Activated CD4-positive, alpha-beta T cell treated with anti-CD3 and anti-CD28 coated beads, Interleukin-2, amount 50 U/mL, for 1 hour (primary cell): Measurements from ENCODE around the gene FBXL4.
"Not testable (repeated sequence)": the region's sequence is repeated elsewhere in the genome, so short reads cannot be mapped to it uniquely, and the experiment has no call there.

ENCODE experiments used
- DNase-seq: peaks from one replicate; pipeline ENCODE4 v3.0.0-alpha.2; 2020

Gene FBXL4

GRCh38 chr6:98945311-98946115 lies 2.2 kb downstream of the FBXL4 start:
- no peak for DNase-seq

GRCh38 chr6:98944598-98945081 lies 3.1 kb downstream of the FBXL4 start:
- no peak for DNase-seq

DNA sequence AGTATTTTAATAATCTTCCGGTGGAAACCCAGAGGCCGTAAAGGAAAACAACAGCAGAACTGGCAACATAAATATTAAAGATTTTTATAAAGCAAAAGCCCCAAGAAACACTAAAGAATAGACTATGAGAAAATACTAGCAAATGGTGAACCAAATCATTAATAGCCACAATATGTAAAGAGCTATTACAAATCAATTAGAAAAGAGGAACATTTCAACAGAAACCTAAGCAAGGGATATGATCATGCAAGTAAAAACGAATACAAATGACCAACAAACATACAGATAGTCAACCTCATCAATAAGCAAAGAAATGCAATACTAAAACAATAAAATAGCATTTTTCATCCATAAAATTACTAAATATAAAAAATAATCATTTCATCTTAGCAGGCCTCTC lies 3.6 kb downstream of the FBXL4 start:
- DNase-seq, result no peak

DNA sequence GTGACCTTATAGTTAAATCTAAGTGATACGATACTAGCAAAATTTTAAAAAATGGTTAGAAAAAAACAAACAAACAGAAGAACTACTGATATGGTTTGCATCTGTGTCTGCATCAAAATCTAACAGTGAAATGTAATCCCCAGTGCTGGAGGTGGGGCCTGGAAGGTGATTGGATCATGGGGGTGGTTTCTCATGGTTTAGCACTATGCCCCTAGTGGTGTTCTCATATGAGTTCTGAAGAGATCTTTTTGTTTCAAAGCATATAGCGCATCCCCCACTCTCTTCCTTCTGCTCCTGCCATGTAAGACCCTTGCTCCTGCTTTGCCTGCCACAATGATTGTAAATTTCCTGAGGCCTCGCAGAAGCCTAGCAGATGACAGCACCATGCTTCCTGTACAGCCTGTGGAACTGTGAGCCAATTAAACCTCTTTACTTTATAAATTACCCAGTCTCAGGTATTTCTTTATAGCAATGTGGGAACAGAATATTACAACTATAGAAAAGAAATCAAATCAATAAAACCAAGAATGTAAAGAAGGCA lies 5.4 kb downstream of the FBXL4 start:
- DNase-seq, result no peak

GRCh38 chr6:98941319-98941718 lies 6.4 kb downstream of the FBXL4 start:
- DNase-seq, result no peak

GRCh38 chr6:98937351-98937750 lies 10.4 kb downstream of the FBXL4 start:
- no peak for DNase-seq

DNA sequence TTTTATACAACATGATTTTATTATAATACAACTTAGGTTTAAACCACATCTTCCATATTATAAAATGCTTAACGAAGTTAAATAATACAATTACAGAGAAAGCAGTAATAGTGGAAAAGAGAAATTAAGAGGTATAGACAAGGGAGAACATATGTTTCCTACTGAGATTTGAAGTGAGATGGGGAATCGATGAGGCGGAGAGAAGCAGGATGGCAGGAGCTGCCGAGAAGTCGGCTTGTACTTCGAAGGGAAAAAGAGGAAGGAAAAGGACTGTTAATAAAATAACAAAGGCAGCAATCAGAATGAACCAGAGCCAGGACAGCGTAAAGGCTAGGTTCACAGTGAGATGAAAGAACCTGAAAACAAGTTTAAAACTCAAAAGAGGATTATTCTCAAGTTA lies 15.4 kb downstream of the FBXL4 start:
- no peak for DNase-seq

DNA sequence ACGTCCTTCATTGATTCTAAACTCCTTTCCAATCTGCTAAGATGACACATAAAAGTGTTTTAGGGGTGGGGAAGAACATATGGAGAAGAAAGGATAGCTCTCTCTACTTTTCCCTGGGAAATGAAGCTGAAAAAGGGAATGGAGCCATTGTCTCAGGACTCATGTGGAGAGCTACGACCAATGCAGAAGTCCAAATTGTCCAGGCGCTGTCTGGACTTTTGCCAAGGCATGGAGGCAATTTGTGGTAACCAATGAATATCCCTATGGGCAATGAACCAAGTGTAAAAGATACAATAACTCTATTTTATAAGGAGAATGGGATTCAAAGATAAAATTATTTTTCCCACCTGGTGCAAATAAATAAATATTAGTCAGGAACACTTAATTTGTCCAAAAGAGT lies 16.1 kb downstream of the FBXL4 start:
- no peak for DNase-seq

DNA sequence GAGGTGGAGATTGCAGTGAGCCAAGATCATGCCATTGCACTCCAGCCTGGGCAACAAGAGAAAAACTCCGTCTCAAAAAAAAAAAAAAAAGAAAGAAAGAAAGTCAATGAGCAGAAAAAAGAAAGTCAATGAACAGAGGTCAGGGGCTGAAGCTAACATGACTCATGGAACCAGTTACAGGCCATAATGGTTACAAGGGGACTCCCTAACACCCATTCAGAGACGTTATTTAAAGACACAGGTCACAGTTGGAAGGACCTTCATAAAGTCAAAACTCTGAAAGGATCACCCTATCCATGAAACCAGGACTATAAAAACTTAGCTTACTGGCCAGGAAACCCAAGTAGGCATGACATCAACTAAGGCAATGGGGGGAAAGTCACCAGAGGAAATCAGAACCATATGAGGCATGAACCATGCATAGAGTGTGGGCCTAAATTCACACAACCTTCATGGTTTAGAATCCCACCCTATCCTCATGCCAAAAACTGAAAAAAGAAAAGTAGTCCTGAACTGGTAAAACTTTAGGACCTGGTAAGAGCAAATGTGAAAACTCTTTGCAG lies 18.2 kb downstream of the FBXL4 start:
- no peak for DNase-seq

DNA sequence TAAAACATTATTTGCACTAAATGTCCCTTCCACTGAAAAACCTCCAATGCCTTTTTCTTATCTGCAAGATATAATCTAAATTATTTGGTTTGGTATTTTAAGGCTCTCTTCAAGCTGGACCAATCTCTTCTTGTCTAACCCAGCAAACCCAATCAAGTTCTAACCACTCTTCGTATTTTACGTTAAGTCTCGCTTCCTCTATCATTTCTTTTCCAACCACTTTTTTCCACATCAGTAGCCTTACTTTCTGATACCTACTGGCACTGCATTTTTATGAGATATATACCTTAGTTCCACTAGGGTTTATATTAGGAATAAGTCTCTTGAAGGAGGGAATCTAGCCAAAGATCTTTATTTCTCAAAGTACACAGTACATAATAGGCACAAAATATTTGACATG lies 19.1 kb downstream of the FBXL4 start:
- DNase-seq, result no peak

GRCh38 chr6:98927534-98927933 lies 20.2 kb downstream of the FBXL4 start:
- no peak for DNase-seq

- DNase-seq, result no peak
These were observed 21.9 kb downstream of the FBXL4 start for GRCh38 chr6:98925831-98926230.

DNA sequence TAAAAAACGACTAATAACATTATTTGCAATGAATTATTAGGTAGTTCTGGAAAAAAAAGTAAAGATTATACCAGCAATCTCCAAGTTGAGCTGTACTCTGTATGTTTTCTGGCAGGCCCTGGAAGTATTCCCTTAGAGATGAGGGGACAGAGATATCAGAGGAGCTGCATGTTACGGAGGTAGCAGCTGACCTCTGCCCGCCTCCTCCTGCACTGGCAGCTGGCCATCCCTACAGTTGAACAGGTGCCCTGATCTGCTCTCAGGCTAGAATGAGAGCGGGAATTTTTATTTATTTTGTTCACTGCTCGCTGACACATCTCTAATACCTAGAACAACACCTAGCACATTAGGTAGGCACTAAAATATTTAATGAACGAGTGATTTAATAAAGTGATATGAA lies 23.1 kb downstream of the FBXL4 start:
- DNase-seq, result no peak

GRCh38 chr6:98920904-98921431 lies 26.8 kb downstream of the FBXL4 start:
- no peak for DNase-seq

DNA sequence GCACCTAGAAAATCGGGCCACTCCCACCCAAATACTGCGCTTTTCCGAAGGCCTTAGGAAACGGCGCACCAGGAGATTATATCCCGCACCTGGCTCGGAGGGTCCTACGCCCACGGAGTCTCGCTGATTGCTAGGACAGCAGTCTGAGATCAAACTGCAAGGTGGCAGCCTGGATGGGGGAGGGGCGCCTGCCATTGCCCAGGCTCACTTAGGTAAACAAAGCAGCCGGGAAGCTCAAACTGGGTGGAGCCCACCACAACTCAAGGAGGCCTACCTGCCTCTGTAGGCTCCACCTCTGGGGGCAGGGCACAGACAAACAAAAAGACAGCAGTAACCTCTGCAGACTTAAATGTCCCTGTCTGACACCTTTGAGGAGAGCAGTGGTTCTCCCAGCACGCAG lies 36.8 kb downstream of the FBXL4 start:
- DNase-seq, result not testable (repeated sequence)

GRCh38 chr6:98909236-98909635 lies 38.5 kb downstream of the FBXL4 start:
- DNase-seq, result no peak

GRCh38 chr6:98906342-98906741 lies 41.4 kb downstream of the FBXL4 start:
- not testable (repeated sequence) for DNase-seq

DNA sequence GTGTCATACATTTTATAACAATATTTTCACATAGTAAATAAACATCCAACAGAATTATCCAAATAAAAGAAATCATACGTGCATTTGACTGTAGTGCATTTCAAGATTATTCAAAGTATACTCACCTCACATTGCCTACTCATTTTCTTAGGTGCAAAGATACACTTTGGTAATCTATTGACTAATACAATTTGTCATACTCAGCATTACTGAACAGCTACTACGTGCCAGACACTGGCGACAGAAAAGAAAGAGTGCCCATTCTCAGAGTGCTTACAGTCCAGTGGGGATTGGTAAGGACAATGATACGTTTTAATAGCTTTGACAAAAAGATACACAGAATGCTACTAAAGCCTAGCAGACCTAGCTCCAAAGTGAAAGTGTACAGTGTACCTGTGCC lies 42.0 kb downstream of the FBXL4 start:
- no peak for DNase-seq

DNA sequence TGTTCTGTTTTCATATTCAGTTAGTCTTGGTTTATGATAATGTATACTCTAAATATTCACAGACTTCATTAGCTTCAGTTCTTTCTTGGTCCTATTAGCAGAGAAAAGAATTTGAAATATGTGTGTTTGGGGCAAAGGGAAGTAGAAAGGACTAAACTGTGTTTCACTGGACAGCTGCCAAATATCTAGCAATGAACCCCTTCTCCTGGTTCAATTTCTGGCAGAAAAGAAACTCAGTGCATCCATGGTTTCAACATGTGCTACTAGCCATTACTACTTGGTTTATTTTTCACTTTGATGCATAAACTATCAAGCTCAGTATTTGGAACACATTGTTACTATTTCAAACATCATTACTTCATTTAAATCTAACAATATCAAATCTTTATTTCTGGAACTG lies 43.6 kb downstream of the FBXL4 start:
- DNase-seq, result no peak

- DNase-seq, result no peak
These were observed 47.0 kb downstream of the FBXL4 start for GRCh38 chr6:98900706-98901105.

GRCh38 chr6:98894810-98895209 lies 52.9 kb downstream of the FBXL4 start:
- no peak for DNase-seq

DNA sequence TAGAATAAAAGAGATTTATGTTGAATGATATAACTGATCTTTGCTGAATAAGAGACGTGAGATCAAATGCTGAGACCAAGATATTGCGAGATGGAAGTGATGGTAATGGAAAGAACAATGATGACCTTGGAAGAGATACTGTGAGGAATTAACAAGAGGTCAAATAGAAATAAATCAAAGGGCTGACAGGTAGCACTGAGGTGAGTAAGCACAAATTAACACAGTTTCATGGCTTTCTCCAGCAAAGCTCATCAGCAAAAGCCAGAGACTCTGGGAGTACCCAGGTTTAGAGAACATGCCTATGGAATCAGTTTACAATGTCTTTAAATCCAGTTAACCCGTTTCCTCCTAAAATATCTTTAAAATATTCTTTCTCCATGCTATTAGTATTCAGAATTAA lies 60.1 kb downstream of the FBXL4 start:
- no peak for DNase-seq

DNA sequence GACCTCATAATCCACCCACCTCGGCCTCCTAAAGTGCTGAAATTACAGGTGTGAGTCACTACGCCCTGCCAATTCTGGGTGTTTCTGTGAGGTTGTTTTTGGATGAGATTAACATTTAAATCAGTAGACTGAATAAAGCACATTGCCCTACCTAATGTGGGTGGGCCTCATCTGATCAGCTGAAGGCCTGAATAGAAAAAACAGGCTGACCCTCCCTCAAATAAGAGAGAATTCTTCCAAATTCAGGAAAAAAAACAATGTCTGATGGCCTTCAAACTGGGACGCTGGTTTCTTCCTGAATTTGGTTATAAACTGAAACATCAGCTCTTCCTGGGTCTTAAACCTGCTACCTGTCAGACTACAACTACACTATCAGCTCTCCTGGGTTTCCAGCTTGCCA lies 62.4 kb downstream of the FBXL4 start:
- no peak for DNase-seq

DNA sequence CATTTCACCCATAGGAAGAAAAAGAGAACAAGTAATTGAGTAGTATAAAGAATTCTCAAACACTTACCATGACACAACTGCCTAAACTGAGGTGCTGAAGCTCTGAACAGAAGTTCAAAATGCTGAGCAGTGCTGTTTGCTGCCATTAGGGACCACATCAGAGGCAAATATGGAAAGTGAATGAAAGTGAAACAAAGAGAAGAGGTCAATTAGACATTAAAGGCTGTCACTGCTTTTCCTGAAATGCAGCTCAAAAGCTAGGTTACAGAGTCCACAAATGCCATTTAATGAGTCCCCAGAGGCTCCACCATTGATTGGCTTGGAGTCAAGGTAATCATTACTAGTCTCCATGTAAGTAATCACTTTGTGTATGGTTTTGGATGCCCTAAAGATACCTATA lies 67.3 kb downstream of the FBXL4 start:
- no peak for DNase-seq
